ENCODE results near the gene THAP11. TPM values are rescaled to one million over a fixed set of nuclear protein-coding genes. Genes with fewer than 3 reads are reported as not detected.

The THAP11 gene
- total and polyA plus RNA-seq, 8 donors, result 12.5 to 109 (median 39.3) TPM

DNA sequence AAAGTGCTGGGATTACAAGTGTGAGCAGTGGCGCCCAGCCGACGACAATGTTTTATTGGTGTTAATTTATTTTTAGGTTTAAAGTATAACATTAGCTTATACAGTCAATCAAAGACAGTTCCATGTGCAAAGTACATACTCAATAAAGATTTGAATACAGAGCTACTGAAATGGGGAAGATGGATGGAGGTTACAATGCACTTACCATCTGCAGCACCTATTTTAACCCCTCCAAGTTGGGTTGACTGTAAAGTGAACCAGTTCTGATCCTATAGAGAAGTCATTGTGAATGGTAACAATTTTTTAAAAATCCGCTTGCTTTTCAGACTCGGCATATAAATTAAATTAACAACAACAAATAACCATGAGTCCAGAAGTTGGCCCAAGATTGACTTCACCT, 50.3 kb downstream of the THAP11 start:
- intact Hi-C loops (cut with DNase I; ENCODE audit: low total_unique reads), result no loop called here
- no peak for DNase-seq
- Histone ChIP-seq H3K27ac (peak overlapping the region in 4 of 5 donors; percentile 94 to 99 (median 94)), H3K27me3 (no peaks in the 10 kb centered on the region), H3K9me3 (no peaks in the 10 kb centered on the region), H3K4me1 (peaks cover 20 to 48% (median 41%) of the 10 kb centered on the region in 4 donors), H3K36me3 (no peaks in the 10 kb centered on the region), H3K4me3 (peak overlapping the region; percentile 73 to 99 (median 79))
- no peak for TF ChIP-seq EP300 (IDR thresholded peaks at IDR 0.05)
- no peak for TF ChIP-seq POLR2A (IDR thresholded peaks at IDR 0.05)
- TF ChIP-seq, protein P1, sequence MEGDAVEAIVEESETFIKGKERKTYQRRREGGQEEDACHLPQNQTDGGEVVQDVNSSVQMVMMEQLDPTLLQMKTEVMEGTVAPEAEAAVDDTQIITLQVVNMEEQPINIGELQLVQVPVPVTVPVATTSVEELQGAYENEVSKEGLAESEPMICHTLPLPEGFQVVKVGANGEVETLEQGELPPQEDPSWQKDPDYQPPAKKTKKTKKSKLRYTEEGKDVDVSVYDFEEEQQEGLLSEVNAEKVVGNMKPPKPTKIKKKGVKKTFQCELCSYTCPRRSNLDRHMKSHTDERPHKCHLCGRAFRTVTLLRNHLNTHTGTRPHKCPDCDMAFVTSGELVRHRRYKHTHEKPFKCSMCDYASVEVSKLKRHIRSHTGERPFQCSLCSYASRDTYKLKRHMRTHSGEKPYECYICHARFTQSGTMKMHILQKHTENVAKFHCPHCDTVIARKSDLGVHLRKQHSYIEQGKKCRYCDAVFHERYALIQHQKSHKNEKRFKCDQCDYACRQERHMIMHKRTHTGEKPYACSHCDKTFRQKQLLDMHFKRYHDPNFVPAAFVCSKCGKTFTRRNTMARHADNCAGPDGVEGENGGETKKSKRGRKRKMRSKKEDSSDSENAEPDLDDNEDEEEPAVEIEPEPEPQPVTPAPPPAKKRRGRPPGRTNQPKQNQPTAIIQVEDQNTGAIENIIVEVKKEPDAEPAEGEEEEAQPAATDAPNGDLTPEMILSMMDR (IDR thresholded peaks at IDR 0.05), result no peak
- no peak for TF ChIP-seq POLR2AphosphoS5 (IDR thresholded peaks at IDR 0.05)
- 50 to 71% (median 66%) methylated on average over 5 of the region's 5 CpGs for WGBS, 5 donors

DNA sequence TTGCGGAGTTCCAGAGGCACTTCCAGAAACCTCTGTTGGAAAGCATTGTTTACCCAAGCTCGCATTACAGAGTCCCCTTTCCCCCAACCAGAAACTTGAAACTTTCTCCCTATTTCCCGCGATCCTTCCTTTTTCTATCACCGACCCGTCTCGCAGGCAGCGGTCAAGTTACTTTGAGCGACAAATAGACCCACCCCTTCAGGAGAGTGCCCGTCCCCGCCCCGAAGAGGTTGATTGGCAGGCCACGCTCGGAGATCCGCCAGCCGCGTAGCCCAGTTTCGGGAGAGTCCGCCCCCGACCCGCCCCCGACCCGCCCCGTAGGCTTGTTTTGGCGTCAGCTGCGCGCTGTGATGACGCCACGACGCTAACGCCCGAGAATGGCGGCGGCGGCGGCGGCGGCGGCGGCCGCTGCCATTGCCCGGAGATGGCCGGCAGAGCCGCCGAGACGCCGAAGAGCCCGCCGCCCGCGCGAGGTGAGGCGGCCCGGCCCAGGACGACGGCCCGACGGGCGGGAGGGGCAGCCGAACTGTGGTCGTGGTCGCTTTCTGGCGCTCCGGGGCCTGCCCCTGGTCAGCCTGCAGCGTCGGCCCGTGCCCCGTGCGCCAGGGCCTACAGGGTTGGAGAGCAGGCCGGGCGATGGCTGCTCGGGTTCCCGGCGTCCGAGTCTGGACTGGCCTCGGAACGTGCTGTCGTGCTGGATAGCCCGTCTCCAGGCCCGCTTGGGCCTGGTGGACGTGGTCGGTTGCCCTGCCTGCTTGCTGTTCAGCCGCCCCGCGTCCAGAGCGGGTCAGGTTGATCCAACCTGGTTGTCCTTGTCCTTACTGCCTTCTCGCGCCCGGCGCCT, 51.0 kb downstream of the THAP11 start, which contains the start of gene PSKH1:
Gene PSKH1, plus strand, starts transcription at position 356 of the 844 bp plus-strand sequence. CDS start 15,496 bp downstream, outside the sequence.
- peak within 1 kb of the TSS; percentile 94 to 99 (median 95) for H3K27ac ChIP-seq
- no peaks in the 10 kb centered on the region for H3K27me3 ChIP-seq
- peak within 1 kb of the TSS; percentile 73 to 99 (median 79) for H3K4me3 ChIP-seq
- 0 to 1% (median 1%) methylated on average over 21 to 90 of the region's 90 CpGs for WGBS, 5 donors
- no peaks in the 10 kb centered on the region for H3K36me3 ChIP-seq
- H3K4me1 ChIP-seq, result peaks cover 20 to 55% (median 48%) of the 10 kb centered on the region in 4 donors
- no peaks in the 10 kb centered on the region for H3K9me3 ChIP-seq
- TF ChIP-seq POLR2A (IDR thresholded peaks at IDR 0.05), result no peak
- TF ChIP-seq POLR2AphosphoS5 (IDR thresholded peaks at IDR 0.05), result peak in 2 of 3 donors; percentile 67 to 75
- DNase-seq, result peak; percentile 98 to 99
- intact Hi-C loops (cut with DNase I; ENCODE audit: low total_unique reads), result no loop called here

Small RNAs within 50 kb of the gene (small RNA-seq; reads per million reads assigned to genes)
- 0 reads per million in 4 donors for gene AC040162.2
- 0 reads per million in 4 donors for gene NRN1L

Other genes starting within 250 kb of the THAP11 start
- 10 to 100 TPM in 1 of 5 donors, 1 to 10 TPM in 2, under 1 TPM in 2; 0.18 to 28.1 (median 1.0) TPM for gene CARMIL2, start 197.2 kb upstream of the THAP11 start, total RNA-seq
- 1 to 10 TPM in 2 of 3 donors, under 1 TPM in 1; 0.46 to 2.4 (median 2.0) TPM for gene CARMIL2, start 197.2 kb upstream of the THAP11 start, polyA plus RNA-seq
- 10 to 100 TPM in 2 of 5 donors, 1 to 10 TPM in 2, under 1 TPM in 1; 0.87 to 30.3 (median 5.3) TPM for gene ACD, start 182.1 kb upstream of the THAP11 start, total RNA-seq
- 10 to 100 TPM; 12.0 to 17.1 (median 16.2) TPM for gene ACD, start 182.1 kb upstream of the THAP11 start, polyA plus RNA-seq
- gene PARD6A, start 181.4 kb upstream of the THAP11 start, total RNA-seq, result 10 to 100 TPM in 3 of 5 donors, 1 to 10 TPM in 2; 1.1 to 56.7 (median 14.6) TPM
- gene PARD6A, start 181.4 kb upstream of the THAP11 start, polyA plus RNA-seq, result 1 to 10 TPM; 3.5 to 7.2 (median 7.0) TPM
- 100 to 1,000 TPM in 1 of 5 donors, 10 to 100 TPM in 2, 1 to 10 TPM in 2; 5.8 to 113 (median 10.4) TPM for gene ENKD1, start 175.6 kb upstream of the THAP11 start, total RNA-seq
- 10 to 100 TPM; 19.7 to 31.5 (median 20.5) TPM for gene ENKD1, start 175.6 kb upstream of the THAP11 start, polyA plus RNA-seq
- 10 to 100 TPM in 1 of 5 donors, 1 to 10 TPM in 1, not detected in 3; 3.5 to 83.0 TPM for gene C16orf86, start 175.5 kb upstream of the THAP11 start, total RNA-seq
- 1 to 10 TPM; 3.2 to 3.6 (median 3.4) TPM for gene C16orf86, start 175.5 kb upstream of the THAP11 start, polyA plus RNA-seq
- gene GFOD2, start 123.0 kb upstream of the THAP11 start, total RNA-seq, result 10 to 100 TPM in 4 of 5 donors, 1 to 10 TPM in 1; 7.6 to 87.5 (median 13.3) TPM
- gene GFOD2, start 123.0 kb upstream of the THAP11 start, polyA plus RNA-seq, result 10 to 100 TPM in 1 of 3 donors, 1 to 10 TPM in 2; 8.6 to 13.4 (median 10.0) TPM
- 10 to 100 TPM in 3 of 5 donors, 1 to 10 TPM in 2; 7.8 to 37.3 (median 13.0) TPM for gene RANBP10, start 35.8 kb upstream of the THAP11 start, total RNA-seq
- 1 to 10 TPM; 2.9 to 6.9 (median 4.2) TPM for gene RANBP10, start 35.8 kb upstream of the THAP11 start, polyA plus RNA-seq
- 10 to 100 TPM in 1 of 5 donors, 1 to 10 TPM in 2, under 1 TPM in 1, not detected in 1; 0.45 to 25.7 (median 1.7) TPM for gene TSNAXIP1, start 35.4 kb upstream of the THAP11 start, total RNA-seq
- gene TSNAXIP1, start 35.4 kb upstream of the THAP11 start, polyA plus RNA-seq, result 1 to 10 TPM in 1 of 3 donors, under 1 TPM in 2; 0.46 to 1.2 (median 1.00) TPM
- 10 to 100 TPM in 4 of 5 donors, 1 to 10 TPM in 1; 9.3 to 64.7 (median 25.7) TPM for gene NUTF2, start 4.6 kb downstream of the THAP11 start, total RNA-seq
- gene NUTF2, start 4.6 kb downstream of the THAP11 start, polyA plus RNA-seq, result 100 to 1,000 TPM in 2 of 3 donors, 10 to 100 TPM in 1; 92.0 to 125 (median 112) TPM
- gene CENPT, start 5.4 kb downstream of the THAP11 start, total RNA-seq, result 10 to 100 TPM; 27.4 to 80.7 (median 71.0) TPM
- gene CENPT, start 5.4 kb downstream of the THAP11 start, polyA plus RNA-seq, result 10 to 100 TPM; 36.8 to 64.8 (median 48.3) TPM
- gene EDC4, start 30.7 kb downstream of the THAP11 start, total RNA-seq, result 100 to 1,000 TPM in 2 of 5 donors, 10 to 100 TPM in 3; 41.5 to 141 (median 58.5) TPM
- gene EDC4, start 30.7 kb downstream of the THAP11 start, polyA plus RNA-seq, result 10 to 100 TPM; 22.0 to 27.6 (median 22.2) TPM
- gene NRN1L, start 42.6 kb downstream of the THAP11 start, total RNA-seq, result not detected
- 1 to 10 TPM in 2 of 3 donors, not detected in 1; 2.0 to 2.7 TPM for gene NRN1L, start 42.6 kb downstream of the THAP11 start, polyA plus RNA-seq
- 10 to 100 TPM; 17.5 to 93.7 (median 26.1) TPM for gene PSKH1, start 50.9 kb downstream of the THAP11 start, total RNA-seq
- gene PSKH1, start 50.9 kb downstream of the THAP11 start, polyA plus RNA-seq, result 10 to 100 TPM; 10.2 to 26.5 (median 13.4) TPM
- gene CTRL, start 89.5 kb downstream of the THAP11 start, total RNA-seq, result 10 to 100 TPM in 1 of 5 donors, 1 to 10 TPM in 2, under 1 TPM in 1, not detected in 1; 0.37 to 11.0 (median 4.0) TPM
- 1 to 10 TPM in 2 of 3 donors, under 1 TPM in 1; 0.62 to 2.1 (median 1.3) TPM for gene CTRL, start 89.5 kb downstream of the THAP11 start, polyA plus RNA-seq
- gene PSMB10, start 94.5 kb downstream of the THAP11 start, total RNA-seq, result 10 to 100 TPM; 22.8 to 85.8 (median 52.5) TPM
- gene PSMB10, start 94.5 kb downstream of the THAP11 start, polyA plus RNA-seq, result 100 to 1,000 TPM; 128 to 205 (median 134) TPM
- gene LCAT, start 101.8 kb downstream of the THAP11 start, total RNA-seq, result 10 to 100 TPM; 10.1 to 20.1 (median 12.8) TPM
- gene LCAT, start 101.8 kb downstream of the THAP11 start, polyA plus RNA-seq, result 10 to 100 TPM; 18.6 to 20.7 (median 19.2) TPM
- 100 to 1,000 TPM in 1 of 5 donors, 10 to 100 TPM in 4; 12.7 to 136 (median 25.9) TPM for gene SLC12A4, start 126.3 kb downstream of the THAP11 start, total RNA-seq
- gene SLC12A4, start 126.3 kb downstream of the THAP11 start, polyA plus RNA-seq, result 10 to 100 TPM in 2 of 3 donors, 1 to 10 TPM in 1; 5.7 to 19.8 (median 16.2) TPM
- gene DPEP3, start 138.2 kb downstream of the THAP11 start, total RNA-seq, result not detected
- gene DPEP3, start 138.2 kb downstream of the THAP11 start, polyA plus RNA-seq, result not detected
- 1 to 10 TPM in 3 of 5 donors, not detected in 2; 2.4 to 5.2 (median 3.1) TPM for gene DPEP2, start 157.2 kb downstream of the THAP11 start, total RNA-seq
- gene DPEP2, start 157.2 kb downstream of the THAP11 start, polyA plus RNA-seq, result under 1 TPM; 0.61 to 0.95 (median 0.75) TPM
- not detected for gene DPEP2NB, start 173.6 kb downstream of the THAP11 start, total RNA-seq
- not detected for gene DPEP2NB, start 173.6 kb downstream of the THAP11 start, polyA plus RNA-seq
- 1 to 10 TPM in 3 of 5 donors, not detected in 2; 4.6 to 8.9 (median 7.3) TPM for gene DDX28, start 180.9 kb downstream of the THAP11 start, total RNA-seq
- gene DDX28, start 180.9 kb downstream of the THAP11 start, polyA plus RNA-seq, result 1 to 10 TPM; 6.3 to 9.7 (median 7.3) TPM
- 10 to 100 TPM in 4 of 5 donors, under 1 TPM in 1; 0.45 to 27.5 (median 15.2) TPM for gene DUS2, start 181.0 kb downstream of the THAP11 start, total RNA-seq
- gene DUS2, start 181.0 kb downstream of the THAP11 start, polyA plus RNA-seq, result 1 to 10 TPM; 4.3 to 9.5 (median 5.0) TPM
- gene NFATC3, start 243.1 kb downstream of the THAP11 start, total RNA-seq, result 100 to 1,000 TPM in 2 of 5 donors, 10 to 100 TPM in 3; 20.1 to 385 (median 23.9) TPM
- gene NFATC3, start 243.1 kb downstream of the THAP11 start, polyA plus RNA-seq, result 1 to 10 TPM; 5.5 to 5.8 (median 5.6) TPM

All from stomach (tissue), 9 donors.